NCI-H748 (cell line): Measurements from ENCODE around the gene CHST11.
A peak's percentile ranks its signal among the peaks of the same experiment; 100 is the strongest.
"Not testable (repeated sequence)": the region's sequence is repeated elsewhere in the genome, so short reads cannot be mapped to it uniquely, and the experiment has no call there.

Source experiments
- DNase-seq: peaks from one replicate; lab custom pipeline; 2025; ENCODE audit not compliant: unreplicated experiment; lab: John Stamatoyannopoulos, UW

CHST11 gene

GRCh38 chr12:104733717-104734175, 277.0 kb downstream of the CHST11 start:
- DNase-seq, result peak; percentile 28

GRCh38 chr12:104734541-104735095, 277.9 kb downstream of the CHST11 start:
- DNase-seq, result no peak

GRCh38 chr12:104735801-104736200, 279.1 kb downstream of the CHST11 start:
- no peak for DNase-seq

GRCh38 chr12:104736307-104736706, 279.6 kb downstream of the CHST11 start:
- no peak for DNase-seq

GRCh38 chr12:104737113-104737512, 280.4 kb downstream of the CHST11 start:
- DNase-seq, result no peak

GRCh38 chr12:104737791-104738301, 281.1 kb downstream of the CHST11 start:
- peak; percentile 12 for DNase-seq

GRCh38 chr12:104738331-104738730, 281.6 kb downstream of the CHST11 start:
- no peak for DNase-seq

- no peak for DNase-seq
Measured at GRCh38 chr12:104738776-104739642, 282.3 kb downstream of the CHST11 start.

GRCh38 chr12:104740668-104741067, 283.9 kb downstream of the CHST11 start:
- no peak for DNase-seq

- DNase-seq, result no peak
Measured at GRCh38 chr12:104741077-104741476, 284.3 kb downstream of the CHST11 start.

- DNase-seq, result no peak
Measured at GRCh38 chr12:104741497-104742367, 285.0 kb downstream of the CHST11 start.

GRCh38 chr12:104742551-104743201, 285.9 kb downstream of the CHST11 start:
- DNase-seq, result no peak

GRCh38 chr12:104743202-104743580, 286.4 kb downstream of the CHST11 start:
- DNase-seq, result no peak

GRCh38 chr12:104743753-104744548, 287.2 kb downstream of the CHST11 start:
- not testable (repeated sequence) for DNase-seq

GRCh38 chr12:104746467-104747088, 289.8 kb downstream of the CHST11 start:
- no peak for DNase-seq

GRCh38 chr12:104747330-104747729, 290.6 kb downstream of the CHST11 start:
- no peak for DNase-seq

- no peak for DNase-seq
Measured at GRCh38 chr12:104747955-104748354, 291.2 kb downstream of the CHST11 start.

- no peak for DNase-seq
Measured at GRCh38 chr12:104748356-104748755, 291.6 kb downstream of the CHST11 start.

GRCh38 chr12:104748790-104749189, 292.0 kb downstream of the CHST11 start:
- DNase-seq, result no peak
